Pancreas (tissue), 10 donors: ENCODE data around the gene MATN4. TPM values are rescaled to one million over a fixed set of nuclear protein-coding genes. Genes with fewer than 3 reads are reported as not detected.

Experiments used
- ATAC-seq, 4 donors: fragments of 200-7000 bp; cut with Tn5 transposase; one replicate each; pipeline versions ENCODE4 v1.8.0 to v1.9.1; 2020; ENCODE audit warnings: mild to moderate bottlenecking in 4 of 4, moderate library complexity in 4 of 4
- DNase-seq, 6 donors: peaks; one replicate each; pipeline ENCODE4 v3.0.0-alpha.2; 2020
- FAIRE-seq: peaks from 2 replicates; lab custom pipeline; 2012; peaks lifted over from hg19 to GRCh38; lab: Jason Lieb, UNC
- H3K27ac ChIP-seq, 4 donors: fragments of 200-600 bp; sonication (generic); 1 replicate in 3 of 4; 2 replicates in 1 of 4; pipeline versions ENCODE4 v1.5.0 to v1.8.0; 2020
- H3K27me3 ChIP-seq, 4 donors: fragments of 200-600 bp; one replicate each; pipeline ENCODE4 v1.8.0; 2021
- H3K36me3 ChIP-seq, 3 donors: fragments of 200-600 bp; sonication (generic) in 1 of 3; one replicate each; pipeline versions ENCODE4 v1.5.0 to v1.8.0; 2020 to 2021
- H3K4me1 ChIP-seq, 3 donors: fragments of 200-600 bp; one replicate each; pipeline ENCODE4 v1.8.0; 2021
- H3K4me3 ChIP-seq, 4 donors: fragments of 200-600 bp; sonication (generic) in 2 of 4; one replicate each; pipeline versions ENCODE4 v1.5.0 to v1.8.0; 2020 to 2021
- H3K9me3 ChIP-seq, 4 donors: fragments of 200-600 bp; one replicate each; pipeline ENCODE4 v1.8.0; 2021
- WGBS, 2 donors: extraction: QIAGEN DNeasy Blood & Tissue Kit; methylation state at CpG; one replicate each; pipeline ENCODE4 v1.1.7; 2013; 5-methylcytosine and 5-hydroxymethylcytosine counted together
- intact Hi-C, 3 donors: fragments of 100-400 bp; cut with DNase I; formaldehyde crosslinking; loops; one replicate each; pipeline versions ENCODE4 v1.11.1 to v1.14.2; 2022
- polyA plus RNA-seq, 2 donors: library from polyadenylated mRNA; stranded (reverse); fragments of 200-250 nt; gene quantifications; one replicate each; pipeline ENCODE4 v1.2.3, GENCODE V29; 2013
- total RNA-seq, 6 donors: library from RNA; stranded (reverse); fragmentation: NEBNext Ultra II Directional in 4 of 6; extraction: Animal tissue kit (Norgen Biotek cat#: 25700) in 4 of 6; gene quantifications; one replicate each; pipeline versions ENCODE4 v1.2.1 to v1.2.4, GENCODE V29; 2021 to 2023
- TF ChIP-seq, protein P1 (sequence below), 4 donors: fragments of 200-600 bp; sonication (generic) in 3 of 4; IDR thresholded peaks; one replicate each; pipeline versions ENCODE4 v1.5.0 to v1.8.0; 2021; ENCODE audit warnings: antibody characterized with exemption in 4 of 4
- donor health status: healthy with polysubstance abuse.
- donor health status: DM: no; HTN: no; CAD: no; lungs with moderate emphysema.
- donor health status: DM: no; HTN: no; CAD: no.
- donor health status: control.
- donor health status: control.
- donor health status: Bipolar disorder and iron deficiency.
- donor health status: DM: yes; HTN: yes; CAD: no.
- donor health status: DM: no; HTN: no; CAD: no.
- donor health status: DM: no; HTN: no; CAD: no.
- donor health status: DM: yes; HTN: yes; CAD: no.

Gene MATN4
- total and polyA plus RNA-seq, 8 donors: 0.89 to 6.4 (median 2.3) TPM

DNA sequence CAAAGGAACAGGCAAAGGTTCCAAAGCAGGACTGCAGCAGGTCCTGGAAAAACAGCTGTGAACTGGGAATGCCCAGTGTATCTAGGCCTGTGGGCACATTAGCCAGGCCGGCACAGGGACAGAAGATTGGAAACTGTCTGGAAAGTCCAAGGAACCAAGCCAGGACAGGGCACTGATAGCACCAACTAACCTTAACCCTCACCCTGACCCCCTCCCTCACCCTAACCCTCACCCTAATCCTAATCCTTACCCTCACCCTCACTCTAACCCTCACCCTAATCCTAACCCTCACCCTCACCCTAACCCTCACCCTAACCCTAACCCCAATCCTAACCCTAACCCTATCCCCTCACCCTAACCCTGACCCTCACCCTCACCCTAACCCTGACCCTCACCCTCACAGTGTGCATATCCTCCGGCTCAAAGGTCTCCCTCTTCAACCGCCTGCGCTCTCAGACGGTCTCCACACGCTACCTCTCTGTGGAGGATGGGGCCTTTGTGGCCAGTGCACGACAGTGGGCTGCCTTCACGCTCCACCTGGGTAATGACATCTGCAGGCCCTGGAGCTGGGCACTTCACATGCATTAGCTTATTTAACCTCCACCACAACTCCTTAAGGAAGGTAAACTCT, 5.1 kb upstream of the MATN4 start:
- H3K4me3 ChIP-seq: no peak overlapping the region

DNA sequence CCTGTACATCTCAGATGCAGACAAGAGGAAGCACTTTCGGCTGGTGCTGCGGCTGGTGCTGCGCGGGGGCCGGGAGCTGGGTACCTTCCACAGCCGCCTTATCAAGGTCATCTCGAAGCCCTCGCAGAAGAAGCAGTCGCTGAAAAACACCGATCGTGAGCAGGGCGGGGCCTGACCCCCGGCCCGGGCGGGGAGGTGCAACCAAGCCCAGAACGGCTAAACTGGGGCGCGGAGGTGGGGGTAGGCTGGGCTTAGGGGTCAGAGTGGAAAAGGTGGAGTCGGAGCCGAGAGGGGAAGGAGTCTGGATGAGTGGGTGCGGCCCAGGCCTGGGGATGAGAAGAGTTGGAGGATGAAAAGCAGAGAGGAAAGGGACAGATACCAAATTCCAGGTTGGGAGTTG, 4.1 kb upstream of the MATN4 start:
- H3K4me3 ChIP-seq: peak overlapping the region in 3 of 4 donors; percentile 48 to 64 (median 60)
- FAIRE-seq (no peak), ATAC-seq (peak in 1 of 4 donors; percentile 4), DNase-seq (peak in 2 of 6 donors; percentile 50)
- TF ChIP-seq, protein P1, sequence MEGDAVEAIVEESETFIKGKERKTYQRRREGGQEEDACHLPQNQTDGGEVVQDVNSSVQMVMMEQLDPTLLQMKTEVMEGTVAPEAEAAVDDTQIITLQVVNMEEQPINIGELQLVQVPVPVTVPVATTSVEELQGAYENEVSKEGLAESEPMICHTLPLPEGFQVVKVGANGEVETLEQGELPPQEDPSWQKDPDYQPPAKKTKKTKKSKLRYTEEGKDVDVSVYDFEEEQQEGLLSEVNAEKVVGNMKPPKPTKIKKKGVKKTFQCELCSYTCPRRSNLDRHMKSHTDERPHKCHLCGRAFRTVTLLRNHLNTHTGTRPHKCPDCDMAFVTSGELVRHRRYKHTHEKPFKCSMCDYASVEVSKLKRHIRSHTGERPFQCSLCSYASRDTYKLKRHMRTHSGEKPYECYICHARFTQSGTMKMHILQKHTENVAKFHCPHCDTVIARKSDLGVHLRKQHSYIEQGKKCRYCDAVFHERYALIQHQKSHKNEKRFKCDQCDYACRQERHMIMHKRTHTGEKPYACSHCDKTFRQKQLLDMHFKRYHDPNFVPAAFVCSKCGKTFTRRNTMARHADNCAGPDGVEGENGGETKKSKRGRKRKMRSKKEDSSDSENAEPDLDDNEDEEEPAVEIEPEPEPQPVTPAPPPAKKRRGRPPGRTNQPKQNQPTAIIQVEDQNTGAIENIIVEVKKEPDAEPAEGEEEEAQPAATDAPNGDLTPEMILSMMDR (IDR thresholded peaks at IDR 0.05): no peak
- intact Hi-C loops: loop anchor here in 2 of 3 donors (10.0 kb wide), 2 partner anchors 123 to 453 kb away; no protein-coding TSS in a partner anchor
- no peak overlapping the region for H3K27ac ChIP-seq
- no peaks in the 10 kb centered on the region for H3K27me3 ChIP-seq
- H3K9me3 ChIP-seq: no peaks in the 10 kb centered on the region
- H3K4me1 ChIP-seq: no peaks in the 10 kb centered on the region
- peaks cover 0 to 22% (median 6%) of the 10 kb centered on the region in 3 donors for H3K36me3 ChIP-seq
- 19 to 22% methylated on average over 21 of the region's 21 CpGs for WGBS, 2 donors

More for the DNA sequence above, 5.1 kb upstream of the MATN4 start:
- Histone ChIP-seq H3K27ac (no peak overlapping the region), H3K9me3 (no peaks in the 10 kb centered on the region), H3K4me1 (no peaks in the 10 kb centered on the region), H3K36me3 (peaks cover 0 to 22% (median 6%) of the 10 kb centered on the region in 3 donors), H3K27me3 (no peaks in the 10 kb centered on the region)
- FAIRE-seq (no peak), DNase-seq (peak in 1 of 6 donors; percentile 28), ATAC-seq (no peak)
- TF ChIP-seq, protein P1 (IDR thresholded peaks at IDR 0.05): no peak
- 58 to 72% methylated on average over 8 of the region's 8 CpGs for WGBS, 2 donors
- intact Hi-C loops: loop anchor here in 2 of 3 donors (10.0 kb wide), 2 partner anchors 122 to 452 kb away; no protein-coding TSS in a partner anchor

DNA sequence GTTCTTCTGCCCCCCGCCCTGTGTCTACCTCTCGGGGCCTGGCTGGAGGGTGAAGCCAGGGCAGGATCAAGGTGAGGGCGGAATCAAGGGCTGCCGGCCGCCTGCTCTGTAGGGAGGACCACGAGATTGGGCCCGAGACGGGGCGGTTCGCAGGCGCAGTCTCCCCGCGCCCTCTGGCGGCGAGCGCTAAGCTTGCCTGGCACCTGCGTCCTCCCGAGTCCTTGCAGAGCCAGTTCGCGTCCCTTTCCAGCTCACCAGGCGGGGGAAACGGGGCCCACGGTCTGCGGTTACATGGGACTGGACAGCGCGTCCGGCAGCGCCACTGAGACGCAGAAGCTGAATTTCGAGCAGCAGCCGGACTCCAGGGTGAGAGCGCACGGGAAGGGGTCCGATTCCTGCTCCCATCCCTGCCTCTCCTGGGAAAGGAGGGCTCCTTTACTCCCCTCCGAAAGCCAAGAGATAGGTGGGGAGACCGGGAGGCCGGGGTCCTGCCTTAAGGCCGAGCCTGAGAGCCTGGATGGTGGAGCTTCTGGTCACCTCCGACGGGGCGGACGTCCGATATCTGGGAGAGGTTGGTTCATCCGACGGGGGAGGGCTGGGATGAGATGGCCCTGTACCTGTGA, 3.6 kb upstream of the MATN4 start:
- Histone ChIP-seq H3K27ac (no peak overlapping the region), H3K9me3 (no peaks in the 10 kb centered on the region), H3K36me3 (peaks cover 0 to 22% (median 3%) of the 10 kb centered on the region in 3 donors), H3K4me1 (no peaks in the 10 kb centered on the region), H3K4me3 (peak overlapping the region in 3 of 4 donors; percentile 48 to 64 (median 60)), H3K27me3 (no peaks in the 10 kb centered on the region)
- peak; percentile 71 to 93 (median 85) for DNase-seq
- peak; percentile 48 to 73 (median 59) for ATAC-seq
- no peak for FAIRE-seq
- TF ChIP-seq, protein P1 (IDR thresholded peaks at IDR 0.05): peak; percentile 58 to 77 (median 72)
- intact Hi-C loops: loop anchor here in 2 of 3 donors (10.0 kb wide), 2 partner anchors 123 to 453 kb away; no protein-coding TSS in a partner anchor
- 12 to 15% methylated on average over 45 of the region's 45 CpGs for WGBS, 2 donors

DNA sequence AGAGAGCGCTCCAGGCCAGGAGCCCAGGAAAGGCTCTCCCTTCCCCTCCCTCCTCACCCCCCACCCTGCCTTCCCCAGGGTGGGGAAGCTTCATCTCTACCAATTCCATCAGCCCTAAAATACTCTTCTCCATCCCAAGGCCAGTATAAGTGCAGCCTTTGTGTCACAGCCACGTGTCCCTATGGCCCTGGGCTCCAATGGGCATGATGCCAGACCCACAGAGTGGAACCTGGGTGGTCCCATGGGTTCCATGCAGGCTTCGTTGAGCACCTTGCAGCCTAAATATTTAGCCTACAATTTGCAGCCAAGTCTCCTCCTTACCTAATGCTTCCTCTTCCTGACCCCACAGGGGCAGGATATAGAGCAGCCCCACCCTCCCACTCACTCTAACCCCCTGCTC, 976 bp upstream of the MATN4 start:
- H3K4me3 ChIP-seq: peak overlapping the region in 3 of 4 donors; percentile 48 to 64 (median 60)
- H3K4me1 ChIP-seq: peaks cover 5 to 10% (median 9%) of the 10 kb centered on the region in 3 donors
- H3K27me3 ChIP-seq: no peaks in the 10 kb centered on the region
- peaks cover 0 to 5% (median 0%) of the 10 kb centered on the region in 3 donors for H3K36me3 ChIP-seq
- H3K9me3 ChIP-seq: no peaks in the 10 kb centered on the region
- intact Hi-C loops: no loop called here
- H3K27ac ChIP-seq: no peak overlapping the region
- 35 to 45% methylated on average over 3 of the region's 3 CpGs for WGBS, 2 donors
- peak in 2 of 6 donors; percentile 42 to 55 for DNase-seq
- ATAC-seq: no peak
- no peak for FAIRE-seq
- TF ChIP-seq, protein P1 (IDR thresholded peaks at IDR 0.05): no peak
